KBM-7 (cell line): ENCODE data around the gene EED.

ENCODE experiments used
- DNase-seq: peaks from one replicate; pipeline ENCODE4 v3.0.0-alpha.2; 2015
- in situ Hi-C: fragments of 300-500 bp; cut with MboI; formaldehyde crosslinking; loops from 2 replicates; pipeline ENCODE4 v1.14.3; 2020; ENCODE audit warnings: low sequenced_read_pairs, low pct_unique_long_range_greater_than_20kb, mixed read lengths

Gene EED, protein sequence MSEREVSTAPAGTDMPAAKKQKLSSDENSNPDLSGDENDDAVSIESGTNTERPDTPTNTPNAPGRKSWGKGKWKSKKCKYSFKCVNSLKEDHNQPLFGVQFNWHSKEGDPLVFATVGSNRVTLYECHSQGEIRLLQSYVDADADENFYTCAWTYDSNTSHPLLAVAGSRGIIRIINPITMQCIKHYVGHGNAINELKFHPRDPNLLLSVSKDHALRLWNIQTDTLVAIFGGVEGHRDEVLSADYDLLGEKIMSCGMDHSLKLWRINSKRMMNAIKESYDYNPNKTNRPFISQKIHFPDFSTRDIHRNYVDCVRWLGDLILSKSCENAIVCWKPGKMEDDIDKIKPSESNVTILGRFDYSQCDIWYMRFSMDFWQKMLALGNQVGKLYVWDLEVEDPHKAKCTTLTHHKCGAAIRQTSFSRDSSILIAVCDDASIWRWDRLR

DNA sequence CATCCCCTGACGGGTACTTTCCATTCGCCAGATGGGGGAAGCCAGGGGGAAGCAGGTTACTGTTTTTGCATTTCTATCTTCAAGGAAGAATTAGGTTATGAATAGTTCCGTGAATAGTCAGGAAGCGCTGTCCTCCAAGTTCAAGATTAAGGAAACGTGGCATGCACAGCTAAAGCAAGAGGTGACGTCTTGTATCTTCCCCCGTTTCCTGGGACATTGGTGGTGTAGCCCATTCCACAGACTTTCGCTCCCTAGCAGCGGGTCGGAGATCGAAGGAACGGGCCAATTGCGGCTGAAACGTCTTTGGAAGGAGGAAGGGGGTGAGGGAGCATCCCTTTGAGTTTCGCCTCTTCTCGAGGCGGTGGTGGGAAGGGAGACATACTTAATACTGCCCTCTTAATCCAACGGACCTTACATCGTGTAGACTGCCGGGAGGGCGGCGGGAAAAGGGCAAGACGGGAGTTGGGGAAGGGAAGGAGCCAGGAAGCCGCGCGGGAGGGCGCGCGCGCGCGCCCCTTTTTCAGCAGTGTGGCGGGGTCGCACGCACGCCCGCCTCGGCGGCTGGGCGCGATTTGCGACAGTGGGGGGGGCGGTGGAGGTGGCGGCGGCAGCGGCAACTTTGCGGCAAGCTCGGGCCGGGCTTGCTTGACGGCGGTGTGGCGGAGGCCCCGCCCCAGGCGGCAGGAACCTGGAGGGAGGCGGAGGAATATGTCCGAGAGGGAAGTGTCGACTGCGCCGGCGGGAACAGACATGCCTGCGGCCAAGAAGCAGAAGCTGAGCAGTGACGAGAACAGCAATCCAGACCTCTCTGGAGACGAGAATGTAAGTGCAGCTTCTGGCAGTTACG lies at the start of gene EED:
EED (plus strand) TSS at position 232 of the 847 bp plus-strand sequence; CDS start at position 709, 477 bp downstream.
- in situ Hi-C loops, result no loop called here
- peak; percentile 98 for DNase-seq

DNA sequence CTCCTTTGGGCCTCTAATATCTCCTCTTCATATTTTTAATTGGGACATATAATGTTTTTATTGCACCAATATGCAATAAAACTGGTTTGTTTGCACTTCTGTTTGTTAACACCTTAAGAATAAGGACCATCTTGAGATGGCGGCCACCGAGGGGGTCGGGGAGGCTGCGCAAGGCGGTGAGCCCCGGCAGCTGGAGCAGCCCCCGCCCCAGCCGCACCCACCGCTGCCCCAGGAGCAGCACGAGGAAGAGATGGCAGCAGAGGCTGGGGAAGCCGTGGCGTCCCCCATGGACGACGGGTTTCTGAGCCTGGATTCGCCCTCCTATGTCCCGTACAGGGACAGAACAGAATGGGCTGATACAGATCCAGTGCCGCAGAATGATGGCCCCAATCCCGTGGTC lies 49.6 kb upstream of the EED start:
- DNase-seq, result no peak
- in situ Hi-C loops, result no loop called here

DNA sequence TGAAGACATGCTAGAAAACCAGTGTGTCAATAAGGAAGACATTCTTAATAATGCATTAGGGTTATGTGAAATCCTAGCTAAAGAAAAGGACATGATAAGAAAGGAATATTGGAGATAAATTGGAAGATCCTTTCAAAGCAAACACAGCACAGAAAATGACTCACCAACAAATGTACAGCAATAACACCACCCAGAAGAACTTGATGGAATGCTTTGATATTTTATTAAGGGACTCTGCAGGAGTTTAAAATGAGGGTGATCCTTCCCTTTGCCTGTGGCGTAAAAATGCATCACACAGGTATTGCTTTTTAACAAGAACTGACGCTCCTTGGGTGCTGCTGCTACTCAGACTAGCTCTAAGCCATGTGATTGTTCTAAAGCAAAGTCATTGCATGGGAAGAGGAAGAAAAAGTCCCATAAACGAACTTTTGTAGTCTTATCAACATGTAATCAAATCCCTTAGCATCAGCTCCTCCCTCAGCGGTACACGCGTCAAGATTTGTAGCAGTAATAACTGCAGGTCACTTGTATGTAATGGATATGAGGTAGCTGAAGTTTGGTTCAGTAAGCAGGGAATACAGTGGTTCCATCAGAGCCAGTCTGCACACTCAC lies 48.4 kb upstream of the EED start:
- no peak for DNase-seq

DNA sequence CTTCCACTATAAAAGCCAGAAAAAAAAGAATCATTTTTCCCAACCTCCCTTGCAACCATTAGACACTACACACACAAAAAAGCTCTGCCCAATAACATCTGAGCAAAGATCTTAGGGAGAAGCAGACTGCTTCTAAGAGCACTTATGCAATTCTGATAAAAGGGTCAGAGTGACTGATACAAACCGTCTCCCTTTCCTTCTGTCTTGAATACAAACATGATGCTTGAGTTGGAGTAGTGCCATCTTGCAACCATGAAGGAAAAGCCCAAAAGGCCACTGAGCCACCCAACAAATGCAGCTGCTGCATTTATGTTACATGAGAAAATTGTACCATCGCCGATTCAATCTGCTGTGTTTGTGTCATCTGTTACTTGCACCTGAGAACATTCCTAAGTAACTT lies 47.6 kb upstream of the EED start:
- in situ Hi-C loops, result no loop called here
- DNase-seq, result no peak

More for the DNA sequence above, 48.4 kb upstream of the EED start:
- in situ Hi-C loops, result no loop called here

DNA sequence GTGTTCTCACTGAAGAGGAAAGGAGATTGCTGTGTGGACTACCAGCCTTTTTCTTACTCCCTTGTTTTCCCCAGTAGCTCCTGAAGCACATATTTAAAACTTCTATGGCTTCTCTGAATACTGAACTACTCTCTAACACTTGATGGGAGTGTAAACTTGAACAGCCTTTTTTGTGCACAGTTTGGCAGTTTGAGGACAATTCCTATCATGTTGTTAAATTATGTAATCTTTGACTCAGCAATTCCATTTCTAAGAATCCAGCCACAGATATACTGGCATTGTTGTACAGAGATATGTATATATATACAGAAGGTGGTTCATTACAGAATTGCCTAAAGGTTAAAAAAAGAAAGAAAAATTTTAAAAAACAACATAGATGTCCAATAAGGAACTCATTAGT lies 47.1 kb upstream of the EED start:
- no peak for DNase-seq
- in situ Hi-C loops, result no loop called here

DNA sequence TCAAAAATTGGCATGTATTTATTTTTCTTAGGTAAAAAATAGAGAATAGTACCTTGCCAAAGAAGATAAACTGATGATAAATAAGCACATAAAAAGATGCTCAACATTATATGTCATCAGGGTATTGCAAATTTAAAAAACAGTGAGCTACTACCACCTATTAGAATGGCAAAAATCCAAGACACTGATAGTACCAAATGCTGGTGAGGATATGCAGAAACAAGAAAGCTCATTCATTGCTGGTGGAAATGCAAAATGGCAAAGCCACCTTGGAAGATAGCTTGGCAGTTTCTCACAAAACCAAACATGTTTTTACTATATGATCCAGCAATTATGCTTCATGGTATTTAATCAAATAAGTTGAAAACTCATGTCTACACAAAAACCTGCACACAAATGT lies 46.4 kb upstream of the EED start:
- no peak for DNase-seq
- in situ Hi-C loops, result no loop called here

DNA sequence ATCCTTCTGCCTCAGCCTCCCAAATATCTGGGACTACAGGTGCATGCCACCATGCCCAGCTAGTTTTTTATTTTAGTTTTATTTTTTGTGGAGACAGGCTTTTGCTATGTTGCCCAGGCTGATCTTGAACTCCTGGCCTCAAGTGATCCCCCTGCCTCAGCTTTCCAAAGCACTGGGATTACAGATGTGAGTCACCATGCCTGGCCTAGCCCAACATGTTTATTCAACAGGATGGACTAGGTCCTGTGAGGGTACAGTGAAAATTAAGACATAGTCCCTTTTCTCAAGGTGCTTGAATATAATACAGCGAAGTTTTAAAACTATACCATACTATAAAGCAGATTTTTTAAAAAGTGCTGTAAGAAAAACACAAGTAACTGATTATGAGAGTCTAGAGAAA lies 45.2 kb upstream of the EED start:
- in situ Hi-C loops, result no loop called here
- no peak for DNase-seq

DNA sequence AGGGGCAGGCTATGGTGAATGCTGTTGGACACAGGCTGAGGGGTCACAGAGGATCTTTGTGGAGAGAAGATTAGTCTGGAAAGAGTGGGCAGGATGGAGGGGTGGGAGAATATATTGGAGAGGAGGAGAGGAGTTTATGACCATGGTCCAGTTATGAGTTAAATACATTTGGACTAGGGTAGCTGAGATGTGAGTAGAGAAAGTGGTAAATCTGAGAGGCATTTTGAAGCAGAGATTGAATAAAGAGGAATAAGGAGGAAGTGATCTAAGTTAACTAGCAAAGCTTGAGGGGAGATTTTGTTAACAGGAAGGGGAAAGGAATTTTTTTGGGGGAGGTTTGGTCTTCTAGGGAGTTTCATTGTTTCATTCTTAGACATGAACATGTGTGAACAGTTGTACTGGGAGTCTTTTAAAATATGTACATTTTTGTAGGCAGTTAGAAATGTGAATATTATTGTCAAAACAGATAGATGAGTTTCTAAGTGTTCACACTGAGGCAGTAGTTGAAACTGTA lies 43.1 kb upstream of the EED start:
- in situ Hi-C loops, result no loop called here
- DNase-seq, result no peak

DNA sequence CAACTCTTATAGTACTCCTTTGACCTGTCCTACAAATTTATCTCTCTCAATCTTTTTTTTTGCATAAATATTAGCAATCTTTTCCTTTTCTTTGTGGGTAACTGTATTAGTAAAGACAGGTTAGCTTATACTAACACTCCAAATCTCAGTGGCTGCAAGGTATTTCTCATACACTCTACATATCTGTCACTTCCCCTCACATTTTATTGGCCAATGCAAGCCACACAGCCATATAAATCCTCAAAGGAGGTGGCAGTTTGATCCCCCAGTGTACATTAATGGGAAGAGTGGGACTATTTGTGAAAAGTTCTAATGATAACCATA lies 42.6 kb upstream of the EED start:
- DNase-seq, result no peak
- in situ Hi-C loops, result no loop called here

DNA sequence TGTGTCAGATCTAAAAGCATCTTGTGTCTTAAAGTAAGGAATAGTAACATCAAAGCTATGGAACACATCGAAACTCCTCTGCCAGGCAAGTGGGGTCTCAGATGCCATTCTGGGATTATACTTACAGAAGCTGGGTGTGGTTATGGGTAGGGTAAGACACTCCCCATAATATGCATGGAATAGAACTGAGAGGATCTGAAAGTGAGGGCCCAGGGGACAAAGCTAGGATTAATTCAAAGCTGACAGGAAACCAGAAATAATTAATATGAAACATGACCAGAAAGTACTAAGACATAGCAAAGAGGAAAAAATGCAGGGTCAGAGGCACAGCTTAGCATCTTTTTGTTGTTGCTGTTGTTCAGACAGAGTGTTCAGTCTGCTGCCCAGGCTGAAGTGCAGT lies 40.2 kb upstream of the EED start:
- DNase-seq, result no peak

DNA sequence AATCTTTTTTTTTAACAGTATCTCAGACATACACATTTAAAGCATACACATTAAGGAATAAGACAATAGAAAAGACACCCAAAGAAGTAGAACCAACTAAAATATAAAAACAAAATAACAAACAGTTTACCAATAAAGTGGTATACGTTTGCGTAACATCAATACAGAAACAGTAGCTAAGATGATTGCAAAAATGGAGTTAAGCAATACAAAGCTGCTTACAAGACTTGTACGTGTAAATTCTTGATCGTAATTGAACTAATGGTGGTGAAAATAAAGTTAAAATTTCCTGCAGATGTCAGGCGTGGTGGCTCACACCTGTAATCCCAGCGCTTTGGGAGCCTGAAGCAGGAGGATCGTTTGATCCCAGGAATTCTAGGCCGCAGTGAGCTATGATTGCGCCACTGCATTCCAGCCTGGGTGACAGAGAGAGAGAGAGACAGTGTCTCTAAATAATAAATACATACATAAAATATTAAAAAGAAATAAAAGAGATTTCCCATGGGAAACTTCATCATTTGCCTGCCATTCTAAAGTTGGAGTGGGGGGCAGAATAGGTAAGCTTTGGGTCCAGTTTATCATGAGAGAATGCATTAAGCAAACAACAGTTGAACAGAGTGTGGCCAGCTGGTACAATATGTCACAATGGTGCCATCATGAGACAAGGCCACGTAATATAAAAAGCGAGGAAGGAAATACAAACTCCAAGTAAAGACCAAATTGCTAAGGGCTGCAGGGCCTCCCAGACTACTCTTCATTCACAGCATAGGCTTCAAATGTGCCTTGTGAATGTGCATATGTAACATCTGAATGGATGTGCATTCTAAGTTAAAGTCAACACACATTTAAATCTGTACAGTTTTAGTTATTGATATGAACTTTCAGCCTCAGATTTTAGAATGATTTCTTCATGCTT lies 38.9 kb upstream of the EED start:
- DNase-seq, result no peak
- in situ Hi-C loops, result no loop called here

More for the DNA sequence above, 40.2 kb upstream of the EED start:
- in situ Hi-C loops, result no loop called here

DNA sequence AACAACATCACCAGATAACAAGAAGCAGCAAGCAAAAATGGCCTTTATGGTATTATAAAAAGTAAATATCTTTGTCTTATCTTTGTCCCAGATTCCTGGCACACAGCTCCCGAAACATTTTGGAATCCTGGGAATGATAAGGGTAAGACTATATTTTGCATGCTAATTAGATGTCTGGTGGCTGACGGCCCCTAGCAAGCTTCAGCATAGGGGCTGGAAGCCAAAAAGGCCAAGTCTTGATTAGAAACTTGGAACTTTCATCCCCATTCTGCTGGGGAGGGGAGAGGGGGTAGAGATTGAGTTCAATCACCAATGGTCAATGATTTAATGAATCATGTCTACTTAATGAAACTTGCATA lies 38.2 kb upstream of the EED start:
- in situ Hi-C loops, result no loop called here
- DNase-seq, result no peak

DNA sequence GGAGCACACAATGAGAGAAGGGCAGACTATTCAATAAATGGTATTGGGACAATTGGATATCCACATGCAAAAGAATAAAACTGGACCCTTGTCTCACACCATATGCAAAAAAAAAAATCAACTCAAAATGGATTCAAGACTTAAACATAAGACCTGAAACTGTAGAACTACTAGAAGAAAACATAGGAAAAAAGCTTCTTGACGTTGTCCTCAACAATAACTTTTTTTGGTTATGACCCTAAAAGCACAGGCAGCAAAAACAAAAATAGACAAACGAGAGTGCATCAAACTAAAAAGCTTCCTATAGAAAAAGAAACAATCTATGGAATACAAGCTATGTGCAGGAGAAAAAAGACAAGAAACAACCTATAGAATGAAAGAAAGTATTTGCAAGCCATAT lies 37.1 kb upstream of the EED start:
- no peak for DNase-seq
- in situ Hi-C loops, result no loop called here

DNA sequence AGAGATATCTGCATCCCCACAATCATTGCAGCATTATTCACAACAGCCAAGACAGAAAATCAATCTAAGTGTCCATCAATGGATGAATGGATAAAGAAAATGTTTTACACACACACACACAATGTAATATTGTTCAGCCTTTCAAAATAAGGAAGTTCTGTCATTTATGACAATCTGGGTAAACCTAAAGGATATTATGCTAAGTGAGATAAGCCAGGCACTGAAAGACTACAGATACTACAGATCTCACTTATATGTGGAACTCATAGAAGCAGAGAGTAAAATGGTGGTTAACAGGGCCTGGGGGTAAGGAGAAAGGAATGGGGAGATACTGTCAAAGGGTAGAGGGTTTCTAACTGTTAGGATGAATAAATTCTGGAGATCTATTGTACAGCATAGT lies 36.0 kb upstream of the EED start:
- peak; percentile 56 for DNase-seq
- in situ Hi-C loops, result no loop called here

DNA sequence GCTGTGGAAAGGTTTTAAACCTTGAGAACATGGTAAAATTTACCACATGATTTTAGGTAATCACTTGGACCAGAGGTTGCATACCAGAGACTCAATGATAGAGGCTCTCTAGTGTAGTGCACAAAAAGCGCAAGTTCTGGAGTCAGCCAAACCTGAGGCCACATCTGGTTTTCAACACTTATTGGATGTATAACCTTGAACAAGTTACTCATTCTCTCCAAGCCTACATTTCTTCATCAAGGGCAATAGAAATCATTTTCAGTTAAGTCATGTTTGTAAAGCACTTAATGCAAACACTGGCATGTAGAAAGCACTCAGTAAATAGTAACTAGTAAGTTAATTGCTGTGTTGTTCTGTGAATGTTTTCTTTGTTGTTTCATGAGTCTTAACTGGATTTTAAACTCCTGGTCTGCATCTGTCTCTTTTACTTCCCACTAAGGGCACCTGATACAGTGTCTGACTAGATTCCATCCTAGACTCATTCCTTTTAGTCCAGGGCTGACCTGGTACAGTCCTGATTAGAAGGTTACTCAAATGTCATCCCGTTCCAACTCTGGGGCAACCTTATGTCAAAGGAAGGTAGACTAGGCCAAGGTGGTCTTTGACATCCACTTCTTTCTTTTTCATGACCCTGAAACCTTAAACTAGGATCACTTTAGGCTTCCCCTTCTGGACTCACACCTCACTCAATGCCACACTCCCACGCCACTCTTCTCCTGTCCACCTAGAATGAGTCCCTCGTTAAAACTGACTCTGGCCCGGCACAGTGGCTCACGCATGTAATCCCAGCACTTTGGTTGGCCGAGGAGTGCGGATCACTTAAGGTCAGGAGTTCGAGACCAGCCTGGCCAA lies 34.5 kb upstream of the EED start:
- in situ Hi-C loops, result no loop called here
- DNase-seq, result no peak

DNA sequence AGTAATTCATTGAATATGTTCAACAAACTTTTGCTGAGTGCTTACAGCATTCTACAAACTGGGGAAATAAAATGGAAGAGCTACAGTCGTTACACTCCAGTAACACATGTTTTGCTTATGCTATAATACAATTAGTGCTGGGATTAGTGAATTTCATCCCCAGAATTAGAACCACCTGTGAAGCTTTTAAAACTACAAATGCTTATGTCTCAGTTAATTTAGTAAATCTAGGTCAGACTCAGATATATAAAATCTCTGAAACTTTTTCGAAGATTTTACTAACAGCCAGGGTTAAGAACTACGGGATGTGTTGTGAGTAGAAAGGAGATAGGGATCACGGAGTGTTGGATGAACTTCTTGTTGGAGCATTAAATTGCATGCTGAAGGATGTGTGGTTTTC lies 33.7 kb upstream of the EED start:
- no peak for DNase-seq
- in situ Hi-C loops, result no loop called here

DNA sequence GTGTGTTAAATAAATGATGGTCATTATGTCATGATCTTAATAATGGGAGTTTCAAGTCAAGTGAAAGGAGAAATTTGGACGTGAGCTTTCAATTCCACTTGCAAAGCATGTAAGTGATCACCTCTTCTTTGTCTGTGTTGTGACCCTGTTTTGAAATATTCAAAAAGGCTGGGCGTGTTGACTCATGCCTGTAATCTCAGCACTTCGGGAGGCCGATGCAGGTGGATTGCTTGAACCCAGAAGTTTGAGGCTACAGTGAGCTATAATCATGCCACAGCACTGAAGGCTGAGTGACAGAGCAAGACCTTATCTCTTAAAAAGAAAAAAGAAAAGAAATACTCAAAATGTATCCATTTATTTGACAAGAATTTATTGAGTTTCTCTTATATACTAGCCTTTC lies 32.9 kb upstream of the EED start:
- DNase-seq, result no peak
- in situ Hi-C loops, result no loop called here

DNA sequence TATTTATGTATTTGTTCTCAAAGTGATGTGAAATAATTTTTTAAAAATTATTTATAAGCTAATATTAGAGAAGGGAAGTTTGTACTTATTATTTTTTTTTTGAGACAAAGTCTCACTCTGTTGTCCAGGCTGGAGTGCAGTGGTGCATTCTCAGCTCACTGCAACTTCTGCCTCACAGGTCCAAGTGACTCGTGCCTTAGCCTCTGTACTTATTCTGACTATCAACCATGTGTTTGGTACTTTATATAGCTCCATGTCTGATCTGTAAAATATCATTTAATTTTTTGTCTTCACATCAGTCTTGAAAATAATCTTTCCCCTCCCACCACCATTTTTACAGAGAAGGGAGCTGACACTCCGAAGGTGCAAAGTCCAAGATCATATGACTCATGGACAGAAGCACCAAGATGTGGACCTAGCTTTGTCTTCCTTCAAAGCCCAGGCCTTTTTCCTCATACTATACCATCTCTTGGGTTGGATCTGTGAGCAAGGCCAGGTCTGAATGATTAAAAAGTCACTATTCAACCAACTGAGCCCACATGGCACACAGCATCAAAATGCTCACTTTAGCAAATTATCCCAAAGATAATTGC lies 32.4 kb upstream of the EED start:
- in situ Hi-C loops, result no loop called here

More for the DNA sequence above, 32.4 kb upstream of the EED start:
- DNase-seq, result no peak
